Mammary epithelial cell (primary cell): ENCODE results near the gene ZAP70.

Source experiments
- CTCF ChIP-seq, 2 donors: IDR thresholded peaks in 1 of 2; conservative IDR thresholded peaks in 1 of 2; 2 replicates each; pipeline ENCODE4 v1.5.1; 2011 to 2012; ENCODE audit warnings: inconsistent platforms in 2 of 2, low read length in 2 of 2, mild to moderate bottlenecking in 2 of 2, control low read depth in 1 of 2, low read depth in 1 of 2; ENCODE audit not compliant: insufficient read depth in 1 of 2; ENCODE audit errors: extremely low read depth in 1 of 2
- EZH2 ChIP-seq: IDR thresholded peaks from 2 replicates; pipeline ENCODE4 v1.6.1; 2012; ENCODE audit warnings: low read length, inconsistent platforms, borderline replicate concordance

- TF ChIP-seq CTCF (conservative IDR thresholded peaks at IDR 0.05 in 1 of 2, IDR thresholded peaks at IDR 0.05 in 1 of 2; ENCODE audit: extremely low read depth in 1 of 2, insufficient read depth in 1 of 2, low read depth in 1 of 2, low read length in 2 of 2), result no peak
- TF ChIP-seq EZH2, result no peak
Observed at GRCh38 chr2:97785818-97786217, 72.4 kb downstream of the ZAP70 start.
